GM12872 (cell line): ENCODE data around the gene OR56B1.

Experiments
- TF ChIP-seq, protein P1 (sequence below): IDR thresholded peaks from 3 replicates; pipeline ENCODE4 v1.5.1; 2011; ENCODE audit warnings: low read depth, mild to moderate bottlenecking, low read length, moderate library complexity; ENCODE audit not compliant: insufficient read depth

OR56B1 gene

DNA sequence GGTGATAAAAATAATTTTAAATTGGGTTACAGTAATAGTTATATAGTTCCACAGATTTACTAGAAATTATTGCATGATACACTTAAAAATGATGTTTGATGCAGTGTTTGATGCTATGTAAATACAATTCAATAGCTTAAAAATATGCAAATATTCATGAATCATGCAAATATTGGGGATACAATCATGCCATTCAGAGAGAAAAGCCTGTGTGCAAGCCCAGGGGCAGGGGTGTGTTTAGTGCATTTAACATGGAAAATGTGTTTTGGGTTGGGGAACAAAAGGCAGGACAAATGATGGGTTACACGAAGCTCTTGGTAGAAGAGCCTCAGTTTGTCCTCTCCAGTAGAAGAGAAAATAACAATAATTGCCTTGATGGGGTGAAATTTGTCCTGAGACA lies 40.7 kb upstream of the OR56B1 start:
- TF ChIP-seq, protein P1, sequence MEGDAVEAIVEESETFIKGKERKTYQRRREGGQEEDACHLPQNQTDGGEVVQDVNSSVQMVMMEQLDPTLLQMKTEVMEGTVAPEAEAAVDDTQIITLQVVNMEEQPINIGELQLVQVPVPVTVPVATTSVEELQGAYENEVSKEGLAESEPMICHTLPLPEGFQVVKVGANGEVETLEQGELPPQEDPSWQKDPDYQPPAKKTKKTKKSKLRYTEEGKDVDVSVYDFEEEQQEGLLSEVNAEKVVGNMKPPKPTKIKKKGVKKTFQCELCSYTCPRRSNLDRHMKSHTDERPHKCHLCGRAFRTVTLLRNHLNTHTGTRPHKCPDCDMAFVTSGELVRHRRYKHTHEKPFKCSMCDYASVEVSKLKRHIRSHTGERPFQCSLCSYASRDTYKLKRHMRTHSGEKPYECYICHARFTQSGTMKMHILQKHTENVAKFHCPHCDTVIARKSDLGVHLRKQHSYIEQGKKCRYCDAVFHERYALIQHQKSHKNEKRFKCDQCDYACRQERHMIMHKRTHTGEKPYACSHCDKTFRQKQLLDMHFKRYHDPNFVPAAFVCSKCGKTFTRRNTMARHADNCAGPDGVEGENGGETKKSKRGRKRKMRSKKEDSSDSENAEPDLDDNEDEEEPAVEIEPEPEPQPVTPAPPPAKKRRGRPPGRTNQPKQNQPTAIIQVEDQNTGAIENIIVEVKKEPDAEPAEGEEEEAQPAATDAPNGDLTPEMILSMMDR, result no peak

DNA sequence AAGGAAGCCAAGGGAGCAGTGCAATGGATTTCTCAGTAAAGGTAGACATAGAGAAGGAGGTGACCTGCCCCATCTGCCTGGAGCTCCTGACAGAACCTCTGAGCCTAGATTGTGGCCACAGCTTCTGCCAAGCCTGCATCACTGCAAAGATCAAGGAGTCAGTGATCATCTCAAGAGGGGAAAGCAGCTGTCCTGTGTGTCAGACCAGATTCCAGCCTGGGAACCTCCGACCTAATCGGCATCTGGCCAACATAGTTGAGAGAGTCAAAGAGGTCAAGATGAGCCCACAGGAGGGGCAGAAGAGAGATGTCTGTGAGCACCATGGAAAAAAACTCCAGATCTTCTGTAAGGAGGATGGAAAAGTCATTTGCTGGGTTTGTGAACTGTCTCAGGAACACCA lies 40.0 kb upstream of the OR56B1 start:
- TF ChIP-seq, protein P1, result no peak

DNA sequence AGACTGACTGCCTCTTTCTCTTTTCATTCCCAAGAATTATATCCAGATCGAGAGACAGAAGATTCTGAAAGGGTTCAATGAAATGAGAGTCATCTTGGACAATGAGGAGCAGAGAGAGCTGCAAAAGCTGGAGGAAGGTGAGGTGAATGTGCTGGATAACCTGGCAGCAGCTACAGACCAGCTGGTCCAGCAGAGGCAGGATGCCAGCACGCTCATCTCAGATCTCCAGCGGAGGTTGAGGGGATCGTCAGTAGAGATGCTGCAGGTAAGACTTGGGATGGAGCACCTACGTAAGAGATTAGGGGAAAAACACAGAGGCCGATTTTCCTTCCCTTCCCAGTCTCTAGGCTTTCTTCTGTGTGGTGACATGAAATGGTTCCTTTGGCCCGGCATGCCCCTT lies 38.0 kb upstream of the OR56B1 start:
- TF ChIP-seq, protein P1, result no peak

DNA sequence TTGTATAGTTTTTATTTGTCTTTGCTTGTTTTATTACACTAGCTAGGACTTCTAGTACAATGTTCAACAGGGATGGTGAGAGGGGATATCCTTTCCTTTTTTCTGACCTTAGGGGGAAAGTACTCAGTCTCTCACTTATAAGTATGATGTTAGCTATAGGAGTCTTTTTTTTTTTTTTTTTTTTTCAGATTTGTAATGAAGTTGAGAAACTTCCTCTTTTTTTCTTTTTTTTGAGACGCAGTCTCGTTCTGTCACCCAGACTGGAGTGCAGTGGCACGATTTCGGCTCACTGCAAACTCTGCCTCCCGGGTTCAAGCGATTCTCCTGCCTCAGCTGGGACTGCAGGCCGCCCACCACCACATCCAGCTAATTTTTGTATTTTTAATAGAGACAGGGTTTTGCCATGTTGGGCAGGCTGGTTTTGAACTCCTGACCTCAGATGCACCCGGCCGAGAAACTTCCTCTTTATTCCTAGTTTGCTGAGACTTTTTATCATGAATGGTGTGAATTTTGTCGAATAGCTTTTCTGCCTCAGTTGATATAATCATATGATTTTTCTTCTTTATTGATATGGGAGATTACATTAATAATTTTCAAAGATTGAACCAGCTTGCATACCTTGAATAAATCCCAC lies 35.7 kb upstream of the OR56B1 start:
- TF ChIP-seq, protein P1, result no peak

DNA sequence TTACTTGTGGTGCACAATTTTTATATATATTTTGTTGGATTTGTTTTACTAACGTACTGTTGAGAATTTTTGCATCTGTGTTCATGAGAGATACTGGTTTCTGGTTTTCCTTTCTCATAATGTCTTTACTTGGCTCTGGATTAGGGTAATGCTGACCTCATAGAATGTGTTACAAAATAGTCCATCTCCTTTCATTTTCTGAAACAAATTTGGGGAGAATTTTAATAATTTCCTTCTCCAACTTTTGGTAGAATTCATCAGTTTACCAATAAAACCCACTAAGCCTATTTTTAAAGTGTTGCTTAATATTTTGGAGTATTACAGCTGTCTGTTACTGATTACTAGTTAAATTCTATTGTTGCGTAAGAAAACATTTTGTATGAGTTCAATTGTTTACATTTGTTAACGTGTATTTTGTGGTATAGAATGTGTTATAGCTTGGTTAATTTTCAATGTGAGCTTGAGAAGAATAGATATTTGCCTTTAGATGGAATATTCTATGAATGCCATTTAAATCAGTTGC lies 35.1 kb upstream of the OR56B1 start:
- TF ChIP-seq, protein P1, result no peak

DNA sequence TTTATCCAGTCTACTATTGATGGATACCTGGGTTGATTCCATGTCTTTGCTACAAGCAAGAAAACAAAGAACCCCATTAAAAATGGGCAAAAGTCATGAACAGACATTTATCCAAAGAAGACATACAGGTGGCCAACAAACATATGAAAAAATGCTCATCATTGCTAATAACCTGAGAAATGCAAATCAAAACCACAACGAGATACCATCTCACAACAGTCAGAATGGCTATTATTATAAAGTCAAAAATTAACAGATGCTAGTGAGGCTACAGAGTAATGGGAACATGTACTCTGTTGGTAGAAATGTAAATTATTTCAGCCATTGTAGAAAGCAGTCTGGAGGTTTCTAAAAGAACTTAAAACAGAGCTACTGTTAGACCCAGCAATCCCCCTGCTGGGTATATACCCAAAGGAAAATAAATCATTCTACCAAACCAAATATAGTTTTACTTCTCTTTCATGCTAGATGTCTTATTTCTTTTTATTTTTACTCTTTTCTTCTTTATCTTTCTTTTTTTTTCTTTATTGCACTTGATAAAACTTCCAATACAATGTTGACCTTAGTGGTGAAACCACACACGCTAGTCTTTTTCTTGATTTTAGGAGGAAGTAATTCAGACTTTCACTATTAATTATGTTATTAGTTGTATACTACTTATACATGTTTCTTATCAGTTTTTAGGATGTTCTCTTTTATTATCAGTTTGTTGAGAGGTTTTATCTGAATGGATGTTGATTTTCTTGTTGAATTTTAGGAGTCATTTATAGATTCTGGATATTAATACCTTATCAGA lies 32.3 kb upstream of the OR56B1 start:
- TF ChIP-seq, protein P1, result no peak

DNA sequence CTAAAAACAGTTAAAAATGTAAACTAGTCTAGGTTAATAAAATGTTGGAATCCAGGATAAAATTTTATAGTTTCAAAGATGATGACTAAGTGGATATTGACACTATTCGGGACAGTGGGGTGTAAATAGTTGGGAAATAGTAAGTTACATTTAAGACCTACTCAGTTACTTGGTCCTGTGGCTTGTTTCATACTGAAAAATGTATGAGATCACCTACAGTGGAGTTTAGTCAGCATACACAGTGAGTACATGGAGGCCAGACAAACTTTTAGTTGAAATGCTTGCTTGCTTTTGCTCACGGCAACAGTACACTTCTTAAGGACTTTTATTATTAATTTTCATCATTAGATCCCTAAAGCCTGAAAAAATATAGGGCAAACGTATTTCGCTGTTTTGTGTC lies 30.6 kb upstream of the OR56B1 start:
- TF ChIP-seq, protein P1, result no peak
